GM18502 (cell line): Measurements from ENCODE around the gene FFAR3.
A peak's percentile ranks its signal among the peaks of the same experiment; 100 is the strongest.
"Not testable (repeated sequence)": the region's sequence is repeated elsewhere in the genome, so short reads cannot be mapped to it uniquely, and the experiment has no call there.

Source experiments
- ATAC-seq: cut with Tn5 transposase; IDR thresholded peaks from one replicate; pipeline ENCODE4 v1.9.1; 2021; ENCODE audit warnings: mild to moderate bottlenecking; ENCODE audit not compliant: unreplicated experiment, poor library complexity

FFAR3 gene

DNA sequence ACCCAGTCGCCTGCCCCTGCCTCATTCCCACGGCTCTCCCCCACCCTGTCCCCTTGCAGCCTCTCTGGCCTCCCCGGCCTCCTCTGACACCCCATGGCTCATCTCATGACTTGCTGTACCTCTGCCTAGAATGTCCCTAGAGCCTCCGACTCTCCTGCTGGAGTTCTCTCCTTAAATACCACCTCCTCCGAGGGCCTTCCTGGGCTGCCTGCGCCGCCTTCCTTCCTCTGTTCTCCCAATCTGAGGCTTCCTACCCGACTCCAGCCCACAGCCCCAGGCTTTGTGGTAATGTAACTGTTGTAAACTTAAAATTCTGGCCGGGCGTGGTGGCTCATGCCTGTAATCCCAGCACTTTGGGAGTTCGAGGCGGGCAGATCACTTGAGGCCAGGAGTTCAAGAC lies 40.3 kb downstream of the FFAR3 start:
- no peak for ATAC-seq

DNA sequence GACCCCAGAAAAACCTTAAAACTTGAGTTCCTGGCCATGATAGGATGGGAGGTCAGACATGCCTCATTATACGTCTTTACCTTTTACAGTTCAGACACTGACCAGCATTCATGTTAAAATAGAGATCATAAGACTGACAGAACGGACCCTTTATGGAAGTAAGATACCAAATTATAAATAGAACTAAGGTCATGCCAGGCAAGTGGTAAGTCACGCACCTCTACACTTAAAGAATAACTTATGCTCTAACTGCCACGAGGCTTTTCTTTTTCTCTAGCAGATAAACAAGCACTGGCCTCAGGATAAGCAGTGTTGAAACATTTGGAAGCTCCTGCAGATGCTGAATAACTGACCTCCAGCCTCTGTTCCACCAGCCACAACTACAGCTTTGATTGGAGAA lies 41.0 kb downstream of the FFAR3 start:
- no peak for ATAC-seq

DNA sequence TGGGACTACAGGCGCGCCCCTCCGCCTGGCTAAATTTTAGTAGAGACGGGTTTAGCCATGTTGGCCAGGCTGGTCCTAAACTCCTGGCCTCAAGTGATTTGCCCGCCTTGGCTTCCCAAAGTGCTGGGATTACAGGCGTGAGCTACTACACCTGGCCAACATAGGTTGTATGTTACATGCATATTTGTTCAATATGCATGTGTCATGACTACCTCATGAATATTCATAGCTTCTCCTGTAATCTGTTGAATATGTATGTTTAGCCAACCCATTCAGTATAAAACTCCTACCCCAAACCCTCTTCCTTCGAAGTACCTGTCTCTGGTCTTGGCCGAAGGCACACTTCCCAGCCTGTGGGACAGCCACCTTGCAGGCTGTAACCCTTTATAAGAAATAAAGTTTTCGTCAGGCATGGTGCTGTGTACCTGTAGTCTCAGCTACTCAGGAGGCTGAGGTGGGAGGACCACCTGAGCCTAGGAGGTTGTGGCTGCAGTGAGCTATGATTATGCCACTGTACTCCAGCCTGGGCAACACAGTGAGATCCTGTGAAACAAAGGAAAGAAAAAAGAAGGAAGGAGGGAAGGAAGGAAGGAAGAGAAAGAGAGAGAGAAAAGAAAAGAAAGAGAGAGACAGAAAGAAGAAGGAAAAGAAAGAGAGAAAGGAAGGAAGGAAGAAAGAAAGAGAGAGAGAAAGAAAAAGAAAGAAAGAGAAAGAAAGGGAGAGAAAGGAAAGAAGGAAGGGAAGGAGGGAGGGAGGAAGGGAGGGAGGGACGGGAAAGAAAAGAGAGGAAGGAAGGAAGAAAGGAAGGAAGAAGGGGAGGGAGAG lies 41.9 kb downstream of the FFAR3 start:
- no peak for ATAC-seq

DNA sequence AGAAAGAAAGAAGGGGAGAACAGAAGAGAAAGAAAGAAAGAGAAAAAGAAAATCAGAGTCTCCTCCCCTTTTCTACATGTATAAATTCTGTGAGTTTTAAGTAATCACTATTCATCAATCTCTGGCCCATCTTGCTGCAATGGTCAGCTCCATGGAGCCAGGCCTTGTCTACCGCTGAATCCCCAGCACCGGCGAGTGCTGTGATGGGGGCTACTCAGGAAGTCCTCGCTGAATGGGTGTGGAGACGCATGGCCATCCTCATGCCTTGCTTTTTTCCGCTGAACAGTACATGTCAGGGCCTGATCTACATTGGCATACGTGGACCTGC lies 42.5 kb downstream of the FFAR3 start:
- no peak for ATAC-seq

DNA sequence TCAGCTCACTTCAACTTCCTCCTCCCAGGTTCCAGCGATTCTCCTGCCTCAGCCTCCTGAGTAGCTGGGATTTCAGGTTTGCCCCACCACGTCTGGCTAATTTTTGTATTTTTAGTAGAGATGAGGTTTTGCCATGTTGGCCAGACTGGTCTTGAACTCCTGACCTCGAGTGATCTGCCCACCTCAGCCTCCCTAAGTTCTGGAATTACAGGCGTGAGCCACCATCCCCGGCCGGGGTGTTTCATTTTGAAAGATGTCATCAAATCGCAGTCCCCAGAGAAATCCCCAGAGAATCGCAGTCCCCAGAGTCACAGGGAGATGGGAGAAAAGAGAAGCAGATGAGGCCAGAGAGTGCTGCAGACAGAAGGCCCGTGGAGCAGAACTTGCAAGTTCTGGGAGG lies 43.2 kb downstream of the FFAR3 start:
- ATAC-seq: not testable (repeated sequence)

DNA sequence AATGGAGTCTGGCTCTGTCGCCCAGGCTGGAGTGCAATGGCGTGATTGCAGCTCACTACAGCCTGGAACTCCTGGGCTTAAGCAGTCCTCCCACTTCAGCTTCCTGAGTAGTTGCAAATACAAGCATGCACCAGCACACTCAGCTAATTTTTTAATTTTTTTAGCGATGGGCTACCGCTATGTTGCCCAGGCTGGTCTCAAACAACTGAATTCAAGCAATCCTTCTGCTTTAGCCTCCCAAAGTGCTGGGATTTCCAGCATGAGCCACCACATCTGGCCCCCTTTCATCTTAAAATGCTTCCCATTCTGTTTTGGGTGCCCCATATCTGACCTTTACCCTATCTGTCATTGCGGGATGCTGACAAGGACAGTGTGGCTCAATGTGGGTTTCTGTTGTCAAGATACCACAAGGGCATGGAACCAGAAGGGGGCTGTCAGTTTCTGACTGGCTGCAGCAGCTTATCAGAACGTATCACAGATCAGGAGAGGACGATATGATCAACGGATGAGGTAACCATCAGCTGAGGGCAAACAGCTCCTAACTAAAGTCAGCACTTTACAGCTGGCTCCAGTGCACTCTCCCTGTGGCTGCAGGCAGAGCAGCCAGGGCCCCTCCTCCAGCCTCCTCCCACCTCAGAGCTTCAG lies 45.0 kb downstream of the FFAR3 start:
- ATAC-seq: no peak

DNA sequence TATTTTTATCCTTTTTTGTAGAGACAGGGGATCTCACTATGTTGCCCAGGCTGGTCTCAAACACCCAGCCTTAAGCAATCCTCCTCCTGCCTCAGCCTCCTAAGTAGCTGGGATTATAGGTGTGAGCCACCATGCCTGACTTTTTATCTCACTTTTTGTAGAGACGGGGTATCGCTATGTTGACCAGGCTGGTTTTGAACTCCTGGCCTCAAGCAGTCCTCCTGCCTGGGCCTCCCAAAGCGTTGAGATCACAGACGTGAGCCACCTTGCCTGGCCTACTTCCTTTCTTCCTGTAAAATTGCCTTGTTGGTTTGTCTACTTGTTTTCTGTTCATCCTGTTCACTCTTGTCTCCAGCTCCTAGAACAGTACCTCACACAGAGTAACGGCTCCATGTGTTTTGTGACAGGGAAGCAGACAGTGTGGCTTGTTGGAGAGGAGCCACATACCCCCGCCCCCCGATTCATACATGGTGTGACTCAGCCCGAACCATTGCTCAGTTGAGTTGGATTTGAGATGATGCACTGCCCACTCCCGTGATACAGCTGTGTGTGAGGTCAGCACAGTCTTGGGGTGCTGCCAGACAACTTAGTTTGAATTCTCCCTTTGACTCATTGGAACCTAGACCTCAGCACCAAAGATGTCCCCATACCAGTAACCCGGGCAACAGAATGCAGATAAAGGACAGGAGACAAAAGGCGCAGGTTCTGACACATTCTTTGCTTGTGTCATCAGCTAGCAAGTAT lies 46.8 kb downstream of the FFAR3 start:
- peak; percentile 75 for ATAC-seq

DNA sequence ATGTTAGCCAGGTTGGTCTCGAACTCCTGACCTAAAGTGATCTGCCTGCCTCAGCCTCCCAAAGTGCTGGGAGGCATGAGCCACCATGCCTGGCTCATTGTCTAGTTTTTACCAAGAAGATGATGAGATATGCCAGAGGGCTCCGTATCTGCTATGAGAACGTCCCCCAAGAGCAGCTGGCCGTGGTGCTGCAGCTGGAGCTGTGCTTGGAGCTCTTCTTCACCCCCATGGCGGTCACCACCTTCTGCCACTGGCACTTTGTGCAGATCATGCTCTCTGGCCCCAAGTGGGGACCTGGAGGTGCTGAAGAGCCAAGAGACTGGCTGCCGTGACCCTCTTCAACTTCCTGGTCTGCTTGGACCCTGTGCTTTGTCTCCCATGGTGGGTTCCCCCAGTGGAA lies 49.4 kb downstream of the FFAR3 start:
- no peak for ATAC-seq

DNA sequence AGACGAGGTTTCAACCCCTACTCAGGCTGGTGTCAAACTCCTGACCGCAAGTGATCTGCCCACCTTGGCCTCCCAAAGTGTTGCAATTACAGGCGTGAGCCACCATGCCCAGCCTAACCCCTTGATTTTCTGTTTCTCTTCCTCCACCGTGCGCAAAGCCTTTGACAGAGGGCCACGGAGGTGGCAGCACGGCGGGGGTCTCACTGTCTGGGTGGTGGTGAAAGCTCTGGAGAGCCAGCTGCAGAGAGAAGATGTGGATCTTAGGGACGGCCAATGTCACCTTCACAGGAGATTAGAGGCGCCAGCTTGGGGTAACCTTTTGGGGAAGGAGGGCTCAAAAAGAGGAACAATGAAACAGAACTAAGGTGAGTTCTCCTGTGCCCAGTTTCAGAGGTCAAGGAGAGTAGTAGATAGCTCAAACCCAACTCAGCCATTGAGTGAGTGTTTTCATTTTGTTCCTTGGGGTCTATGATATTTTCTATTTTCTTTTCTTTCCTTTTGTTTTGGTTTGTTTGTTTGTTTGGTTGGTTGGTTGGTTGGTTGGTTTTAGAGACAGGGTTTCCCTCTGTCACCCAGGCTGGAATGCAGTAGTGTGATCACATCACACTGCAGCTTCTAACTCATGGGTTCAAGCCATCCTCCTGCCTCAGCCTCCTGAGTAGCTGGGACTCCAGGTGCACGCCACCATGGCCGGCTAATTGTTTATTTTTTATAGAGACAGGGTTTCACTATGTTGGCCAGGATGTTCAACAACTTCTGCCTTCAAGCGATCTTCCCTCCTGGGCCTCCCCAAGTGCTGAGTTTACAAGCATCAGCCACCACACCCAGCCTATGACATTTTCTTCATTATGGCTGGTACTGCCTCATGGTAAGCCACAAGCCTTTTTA lies 50.3 kb downstream of the FFAR3 start:
- peak; percentile 71 for ATAC-seq

DNA sequence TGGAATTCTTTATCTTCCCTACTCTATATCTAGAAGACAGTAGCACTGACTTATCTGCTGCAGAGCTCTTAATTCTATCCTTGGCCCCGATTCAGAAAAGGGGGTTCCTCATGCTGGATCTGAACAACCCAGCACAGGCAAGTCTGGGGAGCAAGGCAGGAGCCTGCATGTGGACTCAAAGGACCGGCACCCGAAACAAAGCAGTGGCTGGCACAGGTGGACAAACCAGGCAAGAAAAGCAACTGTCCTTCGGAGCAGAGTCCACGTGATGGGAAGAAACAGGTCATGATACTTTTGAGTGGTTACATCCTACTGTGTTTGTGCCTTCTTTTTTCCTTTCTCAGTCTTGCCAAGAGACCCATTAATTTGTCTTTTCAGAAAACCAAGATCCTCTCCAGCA lies 50.9 kb downstream of the FFAR3 start:
- ATAC-seq: no peak
